Esophagus squamous epithelium (tissue), 4 donors: ENCODE data around the gene SLC27A2.

Source experiments
- POLR2A ChIP-seq, 4 donors: fragments of 450-650 bp; IDR thresholded peaks; one replicate each; pipeline ENCODE4 v1.6.1; 2017; ENCODE audit warnings: antibody characterized with exemption in 4 of 4, mild to moderate bottlenecking in 4 of 4, moderate library complexity in 3 of 4
- TF ChIP-seq, protein P1 (sequence below), 6 experiments: fragments of 450-650 bp in 4 of 6; fragments of 200-600 bp in 2 of 6; sonication (generic) in 2 of 6; IDR thresholded peaks; one replicate each; pipeline ENCODE4 v1.5.1; 2016 to 2019; ENCODE audit warnings: antibody characterized with exemption in 6 of 6, mild to moderate bottlenecking in 4 of 6, moderate library complexity in 4 of 6

DNA sequence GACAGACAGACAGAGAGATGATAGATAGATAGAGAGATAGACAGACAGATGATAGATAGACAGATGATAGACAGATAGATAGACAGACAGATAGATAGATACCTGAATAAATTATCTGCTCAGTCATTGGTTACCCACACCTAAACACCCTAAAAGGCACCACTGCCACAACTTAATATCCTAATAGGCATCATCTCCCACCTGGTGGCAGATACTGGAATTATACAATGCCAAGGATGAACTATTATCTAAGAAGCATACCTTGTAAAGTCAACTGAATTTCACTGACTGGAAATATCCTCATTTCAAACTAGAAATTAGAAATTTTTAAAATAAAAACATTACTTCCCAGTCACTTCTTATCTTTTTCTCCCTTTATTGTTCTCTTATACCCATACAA, 43.6 kb upstream of the SLC27A2 start:
- TF ChIP-seq, protein P1, sequence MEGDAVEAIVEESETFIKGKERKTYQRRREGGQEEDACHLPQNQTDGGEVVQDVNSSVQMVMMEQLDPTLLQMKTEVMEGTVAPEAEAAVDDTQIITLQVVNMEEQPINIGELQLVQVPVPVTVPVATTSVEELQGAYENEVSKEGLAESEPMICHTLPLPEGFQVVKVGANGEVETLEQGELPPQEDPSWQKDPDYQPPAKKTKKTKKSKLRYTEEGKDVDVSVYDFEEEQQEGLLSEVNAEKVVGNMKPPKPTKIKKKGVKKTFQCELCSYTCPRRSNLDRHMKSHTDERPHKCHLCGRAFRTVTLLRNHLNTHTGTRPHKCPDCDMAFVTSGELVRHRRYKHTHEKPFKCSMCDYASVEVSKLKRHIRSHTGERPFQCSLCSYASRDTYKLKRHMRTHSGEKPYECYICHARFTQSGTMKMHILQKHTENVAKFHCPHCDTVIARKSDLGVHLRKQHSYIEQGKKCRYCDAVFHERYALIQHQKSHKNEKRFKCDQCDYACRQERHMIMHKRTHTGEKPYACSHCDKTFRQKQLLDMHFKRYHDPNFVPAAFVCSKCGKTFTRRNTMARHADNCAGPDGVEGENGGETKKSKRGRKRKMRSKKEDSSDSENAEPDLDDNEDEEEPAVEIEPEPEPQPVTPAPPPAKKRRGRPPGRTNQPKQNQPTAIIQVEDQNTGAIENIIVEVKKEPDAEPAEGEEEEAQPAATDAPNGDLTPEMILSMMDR (IDR thresholded peaks at IDR 0.05): no peak
- TF ChIP-seq POLR2A (IDR thresholded peaks at IDR 0.05): no peak
